ENCODE data around the gene SEMA3E. TPM values are rescaled to one million over a fixed set of nuclear protein-coding genes. Genes with fewer than 3 reads are reported as not detected.
"Not testable (repeated sequence)": the region's sequence is repeated elsewhere in the genome, so short reads cannot be mapped to it uniquely, and the experiment has no call there.

Gene SEMA3E
- total RNA-seq, 3 donors from 2014 or later (not counting 1 experiment from before 2014, with no cell fraction given) = not detected

DNA sequence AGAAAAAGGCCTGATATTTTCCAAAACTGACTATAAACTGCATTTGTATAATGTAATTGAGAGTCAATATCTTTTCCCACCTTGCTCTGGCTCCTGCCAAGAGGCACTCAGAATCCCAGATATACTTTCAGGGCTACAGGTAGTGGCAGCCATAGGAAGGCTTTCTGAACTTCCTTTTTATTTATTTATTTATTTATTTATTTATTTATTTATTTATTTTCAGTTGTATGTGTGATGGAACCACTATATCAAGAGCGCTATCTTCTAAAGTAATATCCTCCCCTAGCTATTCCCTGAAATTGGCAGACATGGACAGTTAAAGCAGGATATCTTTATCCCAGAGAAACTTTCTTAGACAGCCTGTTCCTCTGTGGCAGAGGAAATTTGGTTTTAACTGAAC, 86.7 kb downstream of the SEMA3E start:
- Mint-ChIP-seq H3K36me3 (peaks cover 17% of the 10 kb centered on the region), H3K27ac (no peak overlapping the region), H3K4me1 (no peaks in the 10 kb centered on the region), H3K27me3 (ENCODE audit: low read depth in 2 of 2) (no peaks in the 10 kb centered on the region), H3K9me3 (peaks cover 14 to 18% of the 10 kb centered on the region in 2 donors), H3K4me3 (no peak overlapping the region)
- H3K9me3 ChIP-seq (ENCODE audit: control insufficient read depth, insufficient read depth, low read length) = peaks cover 5% of the 10 kb centered on the region
- ATAC-seq (no peak), DNase-seq (no peak)
- H3K27me3 ChIP-seq (ENCODE audit: control insufficient read depth, insufficient read depth, low read length) = no peaks in the 10 kb centered on the region
- WGBS (ENCODE audit: insufficient coverage) = no CpG with 5 or more reads among the region's 1 CpG
- no peak overlapping the region for H3K4me3 ChIP-seq (ENCODE audit: low read length)
- H3K4me1 ChIP-seq (ENCODE audit: control insufficient read depth, insufficient read depth, low read length) = no peaks in the 10 kb centered on the region
- intact Hi-C loops (cut with micrococcal nuclease) = no loop called here
- H3K27ac ChIP-seq (ENCODE audit: low read length) = no peak overlapping the region
- no peaks in the 10 kb centered on the region for H3K36me3 ChIP-seq (ENCODE audit: control insufficient read depth, insufficient read depth, low read length)
- TF ChIP-seq, protein P1, sequence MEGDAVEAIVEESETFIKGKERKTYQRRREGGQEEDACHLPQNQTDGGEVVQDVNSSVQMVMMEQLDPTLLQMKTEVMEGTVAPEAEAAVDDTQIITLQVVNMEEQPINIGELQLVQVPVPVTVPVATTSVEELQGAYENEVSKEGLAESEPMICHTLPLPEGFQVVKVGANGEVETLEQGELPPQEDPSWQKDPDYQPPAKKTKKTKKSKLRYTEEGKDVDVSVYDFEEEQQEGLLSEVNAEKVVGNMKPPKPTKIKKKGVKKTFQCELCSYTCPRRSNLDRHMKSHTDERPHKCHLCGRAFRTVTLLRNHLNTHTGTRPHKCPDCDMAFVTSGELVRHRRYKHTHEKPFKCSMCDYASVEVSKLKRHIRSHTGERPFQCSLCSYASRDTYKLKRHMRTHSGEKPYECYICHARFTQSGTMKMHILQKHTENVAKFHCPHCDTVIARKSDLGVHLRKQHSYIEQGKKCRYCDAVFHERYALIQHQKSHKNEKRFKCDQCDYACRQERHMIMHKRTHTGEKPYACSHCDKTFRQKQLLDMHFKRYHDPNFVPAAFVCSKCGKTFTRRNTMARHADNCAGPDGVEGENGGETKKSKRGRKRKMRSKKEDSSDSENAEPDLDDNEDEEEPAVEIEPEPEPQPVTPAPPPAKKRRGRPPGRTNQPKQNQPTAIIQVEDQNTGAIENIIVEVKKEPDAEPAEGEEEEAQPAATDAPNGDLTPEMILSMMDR (IDR thresholded peaks at IDR 0.05) = no peak

DNA sequence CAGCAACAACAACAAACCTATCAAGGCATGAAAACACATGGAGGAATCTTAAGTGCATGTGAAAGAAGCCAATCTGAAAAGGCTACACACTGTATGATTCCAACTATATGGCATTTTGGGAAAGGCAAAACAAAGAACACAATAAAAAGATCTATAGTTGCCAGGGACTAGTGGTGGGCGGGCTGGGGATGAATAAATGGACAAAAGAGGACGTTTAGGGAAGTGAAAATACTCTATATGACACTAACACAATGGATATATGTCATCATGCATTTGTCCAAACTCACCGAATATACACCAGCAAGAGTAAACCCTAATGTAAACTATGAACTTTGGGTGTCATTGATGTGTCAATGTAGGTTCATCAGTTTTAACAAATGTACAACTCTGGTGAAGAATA, 89.1 kb downstream of the SEMA3E start:
- Histone ChIP-seq H3K4me3 (ENCODE audit: low read length) (no peak overlapping the region), H3K27me3 (ENCODE audit: control insufficient read depth, insufficient read depth, low read length) (no peaks in the 10 kb centered on the region), H3K4me1 (ENCODE audit: control insufficient read depth, insufficient read depth, low read length) (no peaks in the 10 kb centered on the region), H3K9me3 (ENCODE audit: control insufficient read depth, insufficient read depth, low read length) (peaks cover 3% of the 10 kb centered on the region), H3K27ac (ENCODE audit: low read length) (no peak overlapping the region), H3K36me3 (ENCODE audit: control insufficient read depth, insufficient read depth, low read length) (no peaks in the 10 kb centered on the region)
- no peaks in the 10 kb centered on the region for H3K27me3 Mint-ChIP-seq (ENCODE audit: low read depth in 2 of 2)
- no peak overlapping the region for H3K4me3 Mint-ChIP-seq
- peaks cover 7 to 9% of the 10 kb centered on the region in 2 donors for H3K9me3 Mint-ChIP-seq
- H3K4me1 Mint-ChIP-seq = no peaks in the 10 kb centered on the region
- TF ChIP-seq, protein P1 (IDR thresholded peaks at IDR 0.05) = no peak
- intact Hi-C loops (cut with micrococcal nuclease) = no loop called here
- ATAC-seq (no peak), DNase-seq (no peak)
- H3K36me3 Mint-ChIP-seq = peaks cover 7% of the 10 kb centered on the region
- no CpG with 5 or more reads among the region's 3 CpGs for WGBS (ENCODE audit: insufficient coverage)
- no peak overlapping the region for H3K27ac Mint-ChIP-seq

DNA sequence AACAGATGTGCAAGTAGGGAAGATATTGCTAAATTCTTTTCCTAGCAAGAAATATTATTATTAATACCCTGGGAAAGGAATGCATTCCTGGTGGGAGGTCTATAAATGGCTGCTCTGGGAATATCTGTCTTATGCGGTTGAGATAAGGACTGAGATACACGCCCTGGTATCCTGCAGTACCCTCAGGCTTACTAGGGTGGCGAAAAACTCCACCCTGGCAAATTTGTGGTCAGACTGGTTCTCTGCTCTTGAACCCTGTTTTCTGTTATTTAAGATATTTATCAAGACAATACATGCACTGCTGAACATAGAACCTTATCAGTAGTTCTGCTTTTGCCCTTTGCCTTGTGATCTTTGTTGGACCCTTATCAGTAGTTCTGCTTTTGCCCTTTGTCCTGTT, 96.4 kb downstream of the SEMA3E start:
- H3K4me1 Mint-ChIP-seq; intact Hi-C loops (cut with micrococcal nuclease): not testable (repeated sequence)

DNA sequence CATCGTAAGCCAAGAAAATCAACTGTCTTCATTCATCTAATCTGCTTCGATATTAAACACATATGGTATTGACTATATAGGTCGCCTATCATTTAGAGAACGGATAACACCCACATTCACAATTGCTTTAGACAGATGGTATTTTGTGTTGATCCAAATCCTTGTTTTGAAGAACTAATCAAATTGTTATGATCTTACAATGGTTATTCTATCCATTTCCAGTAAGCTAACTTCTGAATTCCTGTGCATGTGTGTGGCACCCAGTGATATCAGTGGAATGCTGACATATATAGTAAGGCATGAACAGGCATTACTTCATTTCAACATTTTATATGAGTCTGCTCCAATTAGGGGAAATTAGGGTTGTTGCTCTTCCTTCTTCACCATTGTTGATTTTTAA, 98.8 kb downstream of the SEMA3E start:
- TF ChIP-seq, protein P1 (IDR thresholded peaks at IDR 0.05) = no peak
- Mint-ChIP-seq H3K36me3 (no peaks in the 10 kb centered on the region), H3K27me3 (ENCODE audit: low read depth in 2 of 2) (no peaks in the 10 kb centered on the region), H3K9me3 (peaks cover 14 to 30% of the 10 kb centered on the region in 2 donors), H3K4me3 (no peak overlapping the region), H3K27ac (no peak overlapping the region), H3K4me1 (no peaks in the 10 kb centered on the region)
- Histone ChIP-seq H3K27me3 (ENCODE audit: control insufficient read depth, insufficient read depth, low read length) (no peaks in the 10 kb centered on the region), H3K9me3 (ENCODE audit: control insufficient read depth, insufficient read depth, low read length) (no peaks in the 10 kb centered on the region), H3K36me3 (ENCODE audit: control insufficient read depth, insufficient read depth, low read length) (no peaks in the 10 kb centered on the region), H3K4me1 (ENCODE audit: control insufficient read depth, insufficient read depth, low read length) (no peaks in the 10 kb centered on the region), H3K4me3 (ENCODE audit: low read length) (no peak overlapping the region), H3K27ac (ENCODE audit: low read length) (no peak overlapping the region)
- DNase-seq (no peak), ATAC-seq (no peak)
- intact Hi-C loops (cut with micrococcal nuclease) = no loop called here
- no CpG with 5 or more reads among the region's 4 CpGs for WGBS (ENCODE audit: insufficient coverage)

More for the DNA sequence above, 96.4 kb downstream of the SEMA3E start:
- not testable (repeated sequence) for H3K27me3 Mint-ChIP-seq (ENCODE audit: low read depth in 2 of 2); DNase-seq; H3K36me3 ChIP-seq (ENCODE audit: control insufficient read depth, insufficient read depth, low read length); H3K4me1 ChIP-seq (ENCODE audit: control insufficient read depth, insufficient read depth, low read length); H3K9me3 ChIP-seq (ENCODE audit: control insufficient read depth, insufficient read depth, low read length); H3K4me3 Mint-ChIP-seq; H3K27ac Mint-ChIP-seq; ATAC-seq; H3K27me3 ChIP-seq (ENCODE audit: control insufficient read depth, insufficient read depth, low read length); H3K27ac ChIP-seq (ENCODE audit: low read length); H3K36me3 Mint-ChIP-seq; H3K4me3 ChIP-seq (ENCODE audit: low read length)
- H3K9me3 Mint-ChIP-seq = peaks cover 10 to 26% of the 10 kb centered on the region in 2 donors
- WGBS (ENCODE audit: insufficient coverage) = 72% methylated on average over 3 of the region's 3 CpGs

All from natural killer cell (primary cell).